Right lobe of liver (tissue), 4 donors: ENCODE results near the gene FRMPD4.

Experiments used
- CTCF ChIP-seq, 4 donors: fragments of 200-600 bp in 3 of 4; fragments of 450-650 bp in 1 of 4; IDR thresholded peaks; one replicate each; pipeline versions ENCODE4 v1.5.1 to v1.8.0; 2016 to 2022; ENCODE audit warnings: antibody characterized with exemption in 4 of 4, mild to moderate bottlenecking in 2 of 4
- POLR2A ChIP-seq: fragments of 450-650 bp; IDR thresholded peaks from one replicate; pipeline ENCODE4 v1.6.1; 2017; ENCODE audit warnings: antibody characterized with exemption, mild to moderate bottlenecking
- donor health status: DM: no; HTN: no; CAD: no.
- donor health status: DM: no; HTN: no; CAD: no.
- donor health status: DM: no; HTN: yes; CAD: no.

GRCh38 chrX:12153741-12154140 is 15.5 kb downstream of the FRMPD4 start:
- TF ChIP-seq CTCF (IDR thresholded peaks at IDR 0.05) (no peak), POLR2A (no peak)
